LoVo (cell line): Measurements from ENCODE around the gene OSBP.
"Not testable (repeated sequence)": the region's sequence is repeated elsewhere in the genome, so short reads cannot be mapped to it uniquely, and the experiment has no call there.

Experiments
- DNase-seq: peaks from one replicate; pipeline ENCODE4 v3.0.0-alpha.2; 2016; ENCODE audit warnings: low spot score

Gene OSBP

DNA sequence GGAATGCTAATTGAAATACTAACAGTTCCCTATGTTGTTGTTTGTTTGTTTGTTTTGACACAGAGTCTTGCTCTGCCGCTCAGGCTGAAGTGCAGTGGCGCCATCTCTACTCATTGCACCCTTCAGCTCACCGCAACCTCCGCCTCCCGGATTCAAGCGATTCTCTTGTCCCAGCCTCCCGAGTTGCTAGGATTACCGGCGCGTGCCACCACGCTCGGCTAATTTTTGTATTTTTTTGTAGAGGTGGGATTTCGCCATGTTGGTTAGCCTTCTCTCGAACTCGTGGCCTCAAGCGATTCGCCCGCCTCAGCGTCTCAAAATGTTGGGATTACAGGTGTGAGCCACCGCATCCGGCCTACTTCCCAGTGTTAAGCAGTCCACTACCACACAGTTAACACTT lies 62.3 kb downstream of the OSBP start:
- DNase-seq: no peak

DNA sequence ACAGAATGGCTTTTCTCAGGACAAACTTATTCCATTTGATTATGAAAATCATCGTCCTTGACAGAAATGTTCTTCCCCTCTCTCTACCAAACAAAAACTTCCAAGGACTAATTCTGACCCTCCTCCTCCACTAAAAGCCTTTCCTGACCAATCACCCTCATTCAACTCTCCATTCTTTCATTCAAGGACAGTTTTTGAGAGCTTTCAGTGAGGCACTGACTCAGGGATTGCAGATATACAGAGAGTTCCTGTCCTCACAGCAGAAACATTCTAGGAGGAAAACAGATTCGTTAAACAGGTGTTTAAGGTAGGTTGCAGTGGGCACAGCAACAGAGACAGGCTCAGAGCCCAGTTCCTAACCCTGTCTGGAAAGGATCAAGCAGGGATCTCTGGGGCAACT lies 62.7 kb downstream of the OSBP start:
- no peak for DNase-seq

DNA sequence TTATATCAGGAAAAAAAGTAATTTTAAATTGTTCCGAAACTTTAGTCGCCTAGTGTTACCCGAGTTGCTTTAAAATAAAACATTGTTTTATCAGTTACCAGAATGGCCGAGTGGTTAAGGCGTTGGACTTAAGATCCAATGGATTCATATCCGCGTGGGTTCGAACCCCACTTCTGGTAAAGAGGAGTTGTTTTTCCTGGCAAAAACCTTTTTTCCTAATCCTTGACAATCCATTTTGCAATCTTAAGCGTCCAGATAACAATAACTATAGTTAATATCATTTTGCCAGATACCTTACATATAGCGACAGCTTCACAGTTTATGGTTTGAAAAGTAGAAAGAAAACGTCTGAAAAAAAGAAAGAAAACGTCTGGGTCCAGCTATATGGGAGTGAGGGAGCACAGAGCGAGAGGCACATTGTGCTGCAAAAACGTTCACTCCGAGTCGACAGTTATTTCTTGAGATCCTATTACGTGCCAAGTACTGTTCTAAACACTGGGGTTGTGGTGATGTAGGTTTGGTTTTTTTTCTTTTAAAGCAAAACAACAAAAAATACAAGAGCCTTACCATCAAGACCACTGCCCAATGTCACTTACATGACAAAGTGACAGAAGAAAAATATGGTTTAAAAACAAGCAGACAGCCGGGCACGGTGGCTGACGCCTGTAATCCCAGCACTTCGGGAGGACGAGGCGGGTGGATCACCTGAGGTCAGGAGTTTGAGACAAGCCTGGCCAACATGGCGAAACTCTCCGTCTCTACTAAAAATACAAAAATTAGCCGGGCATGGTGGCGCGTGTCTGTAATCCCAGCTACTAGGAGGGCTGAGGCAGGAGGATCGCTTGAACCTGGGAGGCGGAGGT lies 63.7 kb downstream of the OSBP start:
- peak; percentile 64 for DNase-seq

DNA sequence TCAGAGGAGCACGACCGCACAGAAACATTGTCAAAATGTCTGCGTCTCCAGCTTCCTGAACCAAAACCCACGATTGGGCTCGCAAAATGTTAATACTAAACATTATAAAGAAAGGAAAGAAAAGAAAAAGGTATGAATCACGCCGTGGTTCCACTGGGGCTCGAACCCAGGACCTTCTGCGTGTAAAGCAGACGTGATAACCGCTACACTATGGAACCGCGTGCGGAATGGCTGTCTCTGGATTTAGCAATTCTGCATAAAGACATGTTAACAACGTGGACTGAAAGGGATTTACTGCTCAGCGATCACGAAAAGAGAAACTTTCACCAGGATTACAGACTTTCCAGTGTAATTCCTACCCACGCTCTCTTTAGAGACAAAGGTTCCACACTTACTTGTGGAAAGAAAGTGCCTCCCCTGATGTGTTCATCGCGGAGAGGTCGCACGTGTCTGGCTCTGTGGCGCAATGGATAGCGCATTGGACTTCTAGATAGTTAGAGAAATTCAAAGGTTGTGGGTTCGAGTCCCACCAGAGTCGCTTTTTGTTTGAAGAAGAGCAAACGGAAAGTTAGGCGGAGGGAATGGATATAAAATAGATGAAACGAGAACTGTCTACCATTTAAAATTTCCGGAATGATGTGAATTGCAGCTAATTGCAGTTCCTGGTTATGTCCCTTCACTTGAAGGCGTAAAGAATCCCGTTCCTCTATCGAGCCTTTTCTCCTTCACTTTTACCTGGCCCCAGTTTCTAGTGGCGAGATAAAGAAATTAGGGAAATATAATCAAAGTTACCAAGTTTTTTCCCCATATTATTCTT lies 64.5 kb downstream of the OSBP start:
- peak; percentile 85 for DNase-seq

DNA sequence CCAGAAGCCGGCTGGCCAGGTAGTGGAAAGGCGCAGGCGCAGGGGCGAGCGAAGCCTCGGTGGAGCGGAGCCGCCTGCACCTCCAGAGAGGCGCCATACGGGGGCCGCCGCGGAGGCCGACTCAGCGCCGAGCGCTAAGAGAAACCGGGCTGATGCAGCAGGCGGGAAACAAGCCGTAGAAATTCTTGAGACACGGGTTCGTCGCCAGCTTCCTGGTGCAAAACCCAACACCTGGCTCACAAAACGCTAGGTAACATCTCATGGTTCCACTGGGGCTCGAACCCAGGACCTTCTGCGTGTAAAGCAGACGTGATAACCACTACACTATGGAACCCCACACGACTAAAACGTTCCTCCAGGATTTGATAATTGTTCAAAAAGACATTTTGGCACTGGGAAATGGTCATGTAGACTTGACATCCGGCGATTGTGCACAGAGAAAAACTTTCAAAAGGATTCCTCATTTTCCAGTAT lies 65.2 kb downstream of the OSBP start:
- DNase-seq: peak; percentile 88

DNA sequence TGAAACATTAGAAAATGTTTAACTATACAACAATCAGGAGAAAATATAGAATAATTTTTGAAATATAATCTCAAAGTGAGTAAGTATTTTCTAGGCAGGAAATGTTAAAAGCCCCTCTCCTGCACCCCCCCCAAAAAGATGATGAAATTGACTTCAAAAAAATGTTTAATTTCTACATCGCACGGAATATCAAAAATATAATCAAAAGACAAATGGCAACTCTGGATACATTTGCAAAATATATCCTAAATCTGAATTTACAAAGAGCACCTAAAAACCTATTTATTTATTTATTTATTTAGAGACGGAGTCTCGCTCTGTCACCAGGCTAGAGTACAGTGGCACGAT lies 67.3 kb downstream of the OSBP start:
- DNase-seq: no peak

DNA sequence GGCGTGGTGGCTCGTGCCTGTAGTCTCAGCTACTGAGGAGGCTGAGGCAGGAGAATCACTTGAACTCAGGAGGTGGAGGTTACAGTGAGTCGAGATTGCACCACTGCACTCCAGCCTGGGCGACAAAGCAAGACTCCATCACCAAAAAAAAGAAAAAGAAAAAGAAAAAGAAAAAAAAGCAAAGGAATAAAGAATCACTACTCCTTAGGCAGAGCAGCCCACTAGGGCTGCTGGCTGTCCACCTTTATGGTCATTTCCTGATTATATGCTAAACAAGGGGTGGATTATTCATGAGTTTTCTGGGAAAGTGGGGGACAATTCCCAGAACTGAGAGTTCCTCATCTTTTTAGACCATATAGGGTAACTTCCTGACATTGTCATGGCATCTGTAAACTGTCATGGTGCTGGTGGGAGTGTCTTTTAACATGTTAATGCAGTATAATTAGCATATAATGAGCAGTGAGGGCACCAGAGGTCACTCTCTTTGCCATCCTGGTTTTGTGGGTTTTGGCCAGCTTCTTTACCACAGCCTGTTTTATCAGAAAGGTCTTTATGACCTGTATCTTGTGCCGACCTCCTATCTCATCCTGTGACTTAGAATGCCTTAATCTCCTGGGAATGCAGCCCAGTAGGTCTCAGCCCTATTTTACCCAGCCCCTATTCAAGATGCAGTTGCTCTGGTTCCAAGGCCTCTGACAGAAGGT lies 67.8 kb downstream of the OSBP start:
- DNase-seq: not testable (repeated sequence)

DNA sequence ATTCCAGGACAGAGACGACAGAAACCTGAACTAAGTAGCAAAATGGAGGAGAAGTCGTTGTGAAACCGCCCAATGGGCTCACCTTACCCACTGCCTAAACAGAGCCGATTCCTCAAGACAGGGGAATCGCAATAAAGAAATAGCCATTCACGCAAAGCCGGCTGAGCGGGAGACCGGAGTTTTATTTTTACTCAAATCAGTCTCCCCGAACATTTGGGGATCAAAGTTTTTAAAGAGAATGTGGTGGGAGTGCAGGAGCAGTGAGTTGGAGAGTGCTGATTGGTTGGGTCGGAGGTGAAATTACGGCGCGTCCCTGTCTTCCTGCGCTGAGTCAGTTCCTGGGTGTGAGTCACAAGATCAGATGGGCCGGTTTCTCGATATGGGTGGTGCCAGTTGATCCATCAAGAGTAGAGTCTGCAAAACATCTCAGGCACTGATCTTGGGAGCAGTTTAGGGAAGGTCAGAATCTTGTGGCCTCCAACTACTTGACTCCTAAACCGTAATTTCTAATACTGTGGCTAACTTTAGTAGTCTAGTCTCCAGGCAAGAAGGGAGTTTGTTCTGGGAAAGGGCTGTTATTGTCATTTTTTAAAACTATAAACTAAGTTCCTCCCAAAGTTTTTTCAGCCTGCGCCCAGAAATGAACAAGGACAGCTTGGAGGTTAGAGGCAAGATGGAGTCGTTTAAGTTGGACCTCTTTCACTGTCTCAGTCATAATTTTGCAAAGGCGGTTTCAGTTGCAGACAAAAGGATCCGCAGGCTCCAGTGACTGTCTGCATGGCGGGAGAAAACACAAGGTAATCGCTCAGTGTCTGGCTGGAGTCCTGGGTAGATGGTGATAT lies 70.2 kb downstream of the OSBP start:
- peak; percentile 92 for DNase-seq

DNA sequence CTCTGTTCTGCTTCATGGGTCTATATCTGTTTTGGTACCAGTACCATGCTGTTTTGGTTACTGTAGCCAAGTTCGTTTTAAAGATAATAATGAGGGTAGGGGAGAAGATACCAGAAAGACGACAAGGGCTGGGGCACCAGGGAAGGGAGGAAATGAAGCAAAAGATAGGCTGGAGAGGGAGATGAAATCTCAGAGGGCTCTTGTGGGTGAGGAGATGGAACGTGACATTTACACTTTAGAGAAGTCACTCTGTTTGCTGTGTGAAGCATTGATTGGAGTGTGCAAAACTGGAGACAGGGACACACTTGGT lies 70.8 kb downstream of the OSBP start:
- no peak for DNase-seq

DNA sequence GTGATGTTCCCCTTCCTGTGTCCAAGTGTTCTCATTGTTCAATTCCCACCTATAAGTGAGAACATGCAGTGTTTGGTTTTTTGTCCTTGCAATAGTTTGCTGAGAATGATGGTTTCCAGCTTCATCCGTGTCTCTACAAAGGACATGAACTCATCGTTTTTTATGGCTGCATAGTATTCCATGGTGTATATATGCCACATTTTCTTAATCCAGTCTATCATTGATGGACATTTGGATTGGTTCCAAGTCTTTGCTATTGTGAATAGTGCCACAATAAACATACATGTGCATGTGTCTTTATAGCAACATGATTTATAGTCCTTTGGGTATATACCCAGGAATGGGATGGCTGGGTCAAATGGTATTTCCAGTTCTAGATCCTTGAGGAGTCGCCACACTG lies 71.9 kb downstream of the OSBP start:
- DNase-seq: not testable (repeated sequence)

DNA sequence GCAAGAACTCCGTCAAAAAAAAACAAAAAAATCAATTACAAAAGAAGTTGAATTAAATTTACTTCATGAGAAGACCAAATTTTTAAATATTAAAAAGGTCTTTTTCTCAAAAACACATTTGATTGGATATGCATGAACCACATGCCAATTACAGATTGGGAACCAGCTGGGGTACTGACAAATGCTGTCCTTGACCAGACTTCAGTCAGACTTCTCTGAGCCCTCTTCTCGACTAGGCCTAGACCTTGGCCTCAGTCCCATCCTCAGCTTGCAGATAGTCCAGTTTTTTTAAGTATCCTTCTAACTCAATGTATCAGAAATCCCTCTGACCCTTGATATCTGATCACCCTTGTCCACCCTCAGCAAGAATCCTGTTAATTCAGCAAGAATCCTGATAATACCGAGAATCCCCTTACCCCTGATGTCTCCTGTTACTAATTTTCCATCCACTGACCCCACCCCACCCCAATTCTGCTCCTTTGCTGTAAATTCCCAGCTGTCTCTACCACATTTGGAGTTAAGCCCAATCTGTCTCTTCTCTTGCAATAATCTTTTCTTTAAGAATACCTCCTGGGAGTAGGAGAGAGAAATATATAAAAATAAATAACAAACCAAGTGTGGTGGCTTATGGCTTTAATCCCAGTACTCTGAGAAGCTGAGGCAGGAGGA lies 73.3 kb downstream of the OSBP start:
- DNase-seq: no peak

DNA sequence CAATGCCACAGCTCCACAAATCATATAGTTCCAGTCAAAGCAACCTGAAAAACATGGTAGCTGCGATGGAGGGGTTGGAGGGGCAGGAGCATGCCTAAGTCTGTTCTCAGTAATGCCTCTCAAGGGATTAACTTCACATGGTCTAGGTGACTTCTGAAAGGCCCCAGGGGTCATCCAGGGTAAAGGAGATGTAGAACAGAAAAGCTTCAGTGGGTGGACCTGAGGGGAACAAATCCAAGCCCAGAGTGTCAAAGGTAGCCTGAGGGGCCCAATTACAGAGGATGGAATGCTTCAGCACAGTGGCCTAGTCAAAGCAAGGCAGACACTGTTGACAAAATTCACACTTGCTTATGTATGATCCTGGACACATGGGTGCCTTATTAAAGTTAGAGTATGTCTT lies 80.9 kb downstream of the OSBP start:
- DNase-seq: no peak

DNA sequence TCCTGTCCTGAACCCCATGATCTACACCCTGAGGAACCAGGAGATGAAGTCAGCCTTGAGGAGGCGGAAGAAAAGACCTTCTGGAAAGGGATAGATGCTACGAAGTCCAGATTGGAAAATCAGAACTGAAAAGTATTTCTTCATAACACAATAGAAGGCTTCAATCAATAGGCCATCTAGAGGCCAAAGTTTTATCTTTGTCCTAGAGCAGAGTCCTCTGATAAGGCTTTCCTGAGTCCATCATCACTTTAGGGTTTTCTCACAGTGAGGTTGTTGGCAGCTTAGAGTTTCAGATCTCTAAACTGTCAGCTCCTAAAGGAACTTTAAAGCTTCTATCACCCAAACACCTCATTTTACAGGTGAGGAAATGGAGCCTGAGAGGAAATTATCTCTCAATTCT lies 83.0 kb downstream of the OSBP start:
- no peak for DNase-seq

DNA sequence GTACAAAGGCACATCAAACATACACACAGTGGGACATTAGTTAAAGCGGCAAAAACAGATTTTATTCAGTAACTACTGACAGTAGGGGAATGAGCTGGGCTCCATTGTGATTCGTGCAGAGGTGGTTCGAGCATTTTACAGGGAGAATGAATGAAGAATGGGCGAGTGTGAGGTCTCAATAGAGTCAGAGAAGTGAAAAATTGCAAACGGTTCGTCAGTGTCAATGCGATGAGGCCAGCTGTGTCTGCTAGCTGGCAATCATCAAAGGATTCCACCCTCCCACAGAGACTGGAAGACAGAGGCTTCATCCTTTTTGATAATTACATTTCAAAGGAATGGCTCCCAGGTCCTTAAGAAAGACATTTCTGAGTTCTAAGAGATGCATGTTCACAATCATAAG lies 86.9 kb downstream of the OSBP start:
- no peak for DNase-seq
